T-cell (primary cell): ENCODE data around the gene PPIL4. TPM values are rescaled to one million over a fixed set of nuclear protein-coding genes. Genes with fewer than 3 reads are reported as not detected.

ENCODE experiments used
- ATAC-seq, 4 experiments: fragments of 200-7000 bp in 3 of 4; fragments of 150-1000 bp in 1 of 4; cut with Tn5 transposase; replicated peaks in 1 of 4; 1 replicate in 3 of 4; 2 replicates in 1 of 4; pipeline ENCODE4 v1.10.0; 2021; ENCODE audit warnings: moderate library complexity in 3 of 4, mild to moderate bottlenecking in 2 of 4, moderate number of reproducible peaks in 1 of 4
- CTCF ChIA-PET, 2 donors: fragments of 300-600 bp; sonication (Branson Sonifier 250); formaldehyde crosslinking; loops; one replicate each; lab custom pipeline; 2022; ENCODE audit warnings: antibody characterized with exemption in 2 of 2; lab: Charles Lee
- POLR2A ChIA-PET, 2 donors: fragments of 300-600 bp; sonication (Branson Sonifier 250); formaldehyde crosslinking; loops; one replicate each; lab custom pipeline; 2022; ENCODE audit warnings: antibody characterized with exemption in 2 of 2; lab: Charles Lee
- DNase-seq, 35 experiments: peaks; one replicate each; pipeline versions ENCODE4 v3.0.0 to v3.0.0-alpha.2; 2013 to 2023
- H3K27ac ChIP-seq: one replicate; pipeline ENCODE4 v1.5.1; 2013; ENCODE audit warnings: low read length
- H3K27me3 ChIP-seq, 2 experiments: replicated peaks in 1 of 2; 1 replicate in 1 of 2; 2 replicates in 1 of 2; pipeline versions ENCODE4 v1.6.1 to v1.7.0; 2013; ENCODE audit warnings: low read length in 1 of 2, mixed read lengths in 1 of 2; ENCODE audit not compliant: control insufficient read depth in 2 of 2, insufficient read depth in 2 of 2; ENCODE audit errors: extremely low read depth in 1 of 2
- H3K36me3 ChIP-seq, 2 donors: 1 replicate in 1 of 2; 2 replicates in 1 of 2; pipeline versions ENCODE4 v1.6.1 to v1.7.0; 2013; ENCODE audit warnings: low read length in 1 of 2; ENCODE audit not compliant: control insufficient read depth in 2 of 2, insufficient read depth in 1 of 2; ENCODE audit errors: extremely low read depth in 1 of 2
- H3K4me1 ChIP-seq, 2 experiments: 1 replicate in 1 of 2; 2 replicates in 1 of 2; pipeline versions ENCODE4 v1.6.1 to v1.7.0; 2013; ENCODE audit warnings: low read length in 2 of 2, mixed read lengths in 1 of 2; ENCODE audit not compliant: insufficient read depth in 2 of 2, control insufficient read depth in 1 of 2; ENCODE audit errors: extremely low read depth in 1 of 2
- H3K4me3 ChIP-seq, 2 donors: 1 replicate in 1 of 2; 2 replicates in 1 of 2; pipeline versions ENCODE4 v1.5.1 to v1.7.0; 2013; ENCODE audit warnings: mild to moderate bottlenecking in 2 of 2, low read length in 1 of 2, moderate library complexity in 1 of 2; ENCODE audit not compliant: control insufficient read depth in 1 of 2; ENCODE audit errors: extremely low read depth in 1 of 2
- H3K9me3 ChIP-seq: 2 replicates; pipeline ENCODE4 v1.7.0; 2013
- H3K27ac Mint-ChIP-seq, 2 donors: one replicate each; pipeline ENCODE4 v1.8.0; 2020 to 2021; ENCODE audit warnings: mild to moderate bottlenecking in 2 of 2, mixed read lengths in 2 of 2
- H3K27me3 Mint-ChIP-seq, 2 donors: one replicate each; pipeline ENCODE4 v1.8.0; 2021 to 2022; ENCODE audit warnings: mixed read lengths in 2 of 2
- H3K36me3 Mint-ChIP-seq: one replicate; pipeline ENCODE4 v1.8.0; 2021; ENCODE audit warnings: mixed read lengths
- H3K4me1 Mint-ChIP-seq, 3 donors: one replicate each; pipeline ENCODE4 v1.8.0; 2020 to 2022; ENCODE audit warnings: mixed read lengths in 3 of 3, mild to moderate bottlenecking in 1 of 3
- H3K4me3 Mint-ChIP-seq, 3 donors: one replicate each; pipeline ENCODE4 v1.8.0; 2020 to 2022; ENCODE audit warnings: mild to moderate bottlenecking in 3 of 3, mixed read lengths in 3 of 3, moderate library complexity in 3 of 3
- H3K9me3 Mint-ChIP-seq, 3 donors: one replicate each; pipeline ENCODE4 v1.8.0; 2020 to 2022; ENCODE audit warnings: mixed read lengths in 3 of 3
- WGBS: methylation state at CpG from one replicate; pipeline ENCODE4 v1.1.5; 2013; ENCODE audit warnings: missing lambda C conversion rate; ENCODE audit not compliant: insufficient coverage; 5-methylcytosine and 5-hydroxymethylcytosine counted together
- total RNA-seq, 35 experiments: library from RNA in 6 of 35; stranded (reverse) in 6 of 35; fragments of 120-200 nt in 1 of 35; gene quantifications; one replicate each; pipeline versions ENCODE4 v1.2.1 to v1.2.4 and lab custom pipeline; 2013 to 2026

Gene PPIL4
- total RNA-seq, 5 donors from 2014 or later (not counting 1 experiment from before 2014, with no cell fraction given): 25.2 to 32.1 (median 26.6) TPM

DNA sequence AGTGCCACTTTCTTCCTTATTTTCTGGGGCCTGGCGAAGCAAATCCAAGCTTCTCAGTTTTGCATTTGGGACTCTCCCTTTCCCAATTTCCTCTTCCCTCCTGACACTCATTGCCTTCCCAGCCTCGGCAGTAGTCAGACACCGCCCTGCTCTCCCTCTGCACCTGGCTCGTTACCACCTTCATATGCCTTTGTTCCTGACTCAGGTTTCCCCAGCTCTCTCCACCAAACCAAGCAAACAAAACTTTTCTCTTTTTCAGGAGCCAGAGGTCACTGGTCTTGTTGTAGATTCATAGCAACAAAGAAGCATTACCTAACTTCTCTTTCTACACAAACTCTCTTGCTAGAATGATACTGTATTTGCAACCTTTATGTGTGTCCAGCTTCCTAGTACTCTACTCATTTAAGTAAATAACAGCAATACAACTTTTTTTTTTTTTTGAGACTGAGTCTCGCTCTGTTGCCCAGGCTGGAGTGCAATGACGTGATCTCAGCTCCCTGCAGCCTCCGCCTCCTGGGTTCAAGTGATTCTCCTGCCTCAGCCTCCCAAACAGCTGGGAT is 52.0 kb downstream of the PPIL4 start:
- H3K27ac Mint-ChIP-seq: peak overlapping the region; percentile 95 to 98

DNA sequence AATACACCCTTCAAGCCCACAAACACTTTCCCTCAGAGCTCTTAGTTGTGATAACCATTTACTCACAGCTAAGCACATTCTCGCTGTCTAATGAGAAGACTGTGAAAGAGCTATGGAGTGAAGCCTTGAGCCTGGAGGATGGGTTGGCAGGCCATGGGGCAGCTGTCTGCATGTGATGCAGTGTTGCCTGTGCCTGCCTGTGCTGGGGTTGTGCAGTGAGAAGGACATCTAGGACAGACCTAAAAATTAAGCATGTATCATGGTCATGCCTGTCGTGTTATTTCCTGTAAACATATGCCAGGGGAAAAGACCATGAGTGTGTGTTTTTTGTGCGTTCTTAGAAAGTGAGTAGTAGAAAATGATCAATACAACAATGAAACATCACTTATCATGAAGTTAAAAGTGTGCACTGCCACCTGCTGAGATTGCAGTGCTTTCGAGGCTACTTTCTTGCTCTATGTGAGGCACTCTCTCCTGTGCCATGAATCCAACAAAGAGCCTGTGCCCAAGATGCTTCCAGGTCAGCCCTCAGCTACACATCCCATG is 53.0 kb downstream of the PPIL4 start:
- 50% methylated on average over 1 of the region's 4 CpGs for WGBS
- Mint-ChIP-seq H3K4me1 (peaks cover 57 to 83% (median 78%) of the 10 kb centered on the region in 3 donors), H3K4me3 (peak overlapping the region in 1 of 3 donors; percentile 68), H3K27ac (peak overlapping the region; percentile 95 to 98), H3K36me3 (peaks cover 5% of the 10 kb centered on the region), H3K9me3 (no peaks in the 10 kb centered on the region), H3K27me3 (no peaks in the 10 kb centered on the region)
- ChIA-PET CTCF (no interaction called here), POLR2A (interaction anchor here (0.5 to 1.1 kb wide), 3 partner anchors 10 to 151 kb away, joined by 3 to 5 read pairs (median 4); no protein-coding TSS in a partner anchor)
- Histone ChIP-seq H3K4me3 (no peak overlapping the region), H3K9me3 (no peaks in the 10 kb centered on the region), H3K4me1 (peaks cover 15 to 44% of the 10 kb centered on the region in 2 experiments), H3K27me3 (no peaks in the 10 kb centered on the region), H3K27ac (peak overlapping the region; percentile 49), H3K36me3 (peaks cover 0 to 2% of the 10 kb centered on the region in 2 donors)
- peak in 1 of 35 experiments; percentile 31 for DNase-seq
- ATAC-seq: peak in 1 of 4 experiments; percentile 10

More for the DNA sequence above, 52.0 kb downstream of the PPIL4 start:
- peaks cover 0 to 2% of the 10 kb centered on the region in 2 donors for H3K36me3 ChIP-seq
- WGBS: 75% methylated on average over 4 of the region's 7 CpGs
- ChIA-PET CTCF (interaction anchor here (0.6 to 2.3 kb wide), 3 partner anchors 9 to 41 kb away, joined by 3 to 20 read pairs (median 3); no protein-coding TSS in a partner anchor), POLR2A (interaction anchor here (0.7 to 2.2 kb wide), 3 partner anchors 9 to 25 kb away, joined by 3 to 26 read pairs (median 5); partner anchors contain the start of gene ZC3H12D (in 1 of the 2))
- no peak for ATAC-seq
- DNase-seq: no peak
- H3K27me3 Mint-ChIP-seq: no peaks in the 10 kb centered on the region
- peak overlapping the region; percentile 49 for H3K27ac ChIP-seq
- peaks cover 60 to 84% (median 79%) of the 10 kb centered on the region in 3 donors for H3K4me1 Mint-ChIP-seq
- no peak overlapping the region for H3K4me3 ChIP-seq
- peak overlapping the region in 1 of 3 donors; percentile 68 for H3K4me3 Mint-ChIP-seq
- peaks cover 7% of the 10 kb centered on the region for H3K36me3 Mint-ChIP-seq
- no peaks in the 10 kb centered on the region for H3K9me3 ChIP-seq
- no peaks in the 10 kb centered on the region for H3K9me3 Mint-ChIP-seq
- H3K27me3 ChIP-seq: no peaks in the 10 kb centered on the region
- H3K4me1 ChIP-seq: peaks cover 15 to 44% of the 10 kb centered on the region in 2 experiments

DNA sequence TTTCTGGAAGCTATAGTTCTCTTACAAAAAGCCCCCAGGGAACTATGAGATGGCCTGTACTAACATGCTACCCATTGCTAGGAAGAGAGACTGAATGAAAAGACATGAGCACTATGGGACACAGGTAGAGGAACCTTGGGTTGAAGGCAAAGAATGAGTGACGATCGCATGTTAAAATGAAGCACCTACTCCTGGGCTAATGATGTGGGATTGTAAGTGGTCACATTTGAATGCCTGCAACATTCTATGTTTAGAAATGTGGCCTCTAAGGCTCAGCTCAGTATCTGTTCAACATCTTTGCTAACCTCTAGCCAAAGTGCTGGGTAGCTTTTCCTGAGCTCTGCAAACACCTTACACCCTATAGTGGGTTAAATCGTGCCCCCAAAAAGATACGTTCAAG is 55.9 kb downstream of the PPIL4 start:
- Mint-ChIP-seq H3K4me1 (peaks cover 38 to 75% (median 67%) of the 10 kb centered on the region in 3 donors), H3K4me3 (no peak overlapping the region)
- 100% methylated on average over 2 of the region's 4 CpGs for WGBS

DNA sequence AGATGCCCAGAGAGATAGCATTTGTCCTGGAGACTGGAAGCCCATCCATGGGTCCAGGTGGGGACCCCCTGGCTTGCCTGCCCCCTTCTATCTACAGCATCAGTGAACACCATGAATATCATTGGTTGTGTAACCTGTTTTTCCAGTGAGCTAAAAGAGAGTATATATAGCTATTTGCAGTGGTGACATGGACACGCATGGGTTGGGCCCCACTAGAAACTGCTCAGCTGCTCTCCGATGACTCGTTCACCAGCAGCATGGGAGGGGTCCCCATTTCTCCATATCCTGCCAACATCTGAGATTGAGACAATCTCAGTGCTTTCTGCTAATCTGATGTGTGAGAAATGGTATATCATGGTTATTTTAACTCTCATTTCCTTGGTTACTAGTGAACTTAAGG is 57.0 kb downstream of the PPIL4 start:
- peaks cover 5% of the 10 kb centered on the region for H3K36me3 Mint-ChIP-seq
- no peaks in the 10 kb centered on the region for H3K27me3 Mint-ChIP-seq
- no CpG with 5 or more reads among the region's 3 CpGs for WGBS
- ChIA-PET CTCF (interaction anchor here in 1 of 2 donors (0.5 to 1.2 kb wide), 3 partner anchors 17 to 25 kb away, joined by 3 to 4 read pairs (median 4); no protein-coding TSS in a partner anchor), POLR2A (interaction anchor here in 1 of 2 donors (0.9 to 1.6 kb wide), 2 partner anchors 27 to 29 kb away, joined by 3 read pairs; no protein-coding TSS in a partner anchor)
- H3K4me1 ChIP-seq: peaks cover 5 to 34% of the 10 kb centered on the region in 2 experiments
- H3K9me3 Mint-ChIP-seq: no peaks in the 10 kb centered on the region
- H3K4me1 Mint-ChIP-seq: peaks cover 36 to 67% (median 59%) of the 10 kb centered on the region in 3 donors
- no peaks in the 10 kb centered on the region for H3K9me3 ChIP-seq
- H3K4me3 ChIP-seq: no peak overlapping the region
- peak in 9 of 35 experiments; percentile 37 to 57 (median 50) for DNase-seq
- peak overlapping the region; percentile 56 to 84 for H3K27ac Mint-ChIP-seq
- H3K36me3 ChIP-seq: no peaks in the 10 kb centered on the region
- peak in 2 of 4 experiments; percentile 61 to 65 for ATAC-seq
- no peaks in the 10 kb centered on the region for H3K27me3 ChIP-seq
- no peak overlapping the region for H3K4me3 Mint-ChIP-seq
- H3K27ac ChIP-seq: peak overlapping the region; percentile 62

More for the DNA sequence above, 55.9 kb downstream of the PPIL4 start:
- ChIA-PET POLR2A (interaction anchor here (0.5 to 1.6 kb wide), 5 partner anchors 18 to 28 kb away, joined by 3 to 4 read pairs (median 3); no protein-coding TSS in a partner anchor), CTCF (interaction anchor here in 1 of 2 donors (0.8 to 1.2 kb wide), 3 partner anchors 14 to 210 kb away, joined by 3 to 5 read pairs (median 3); no protein-coding TSS in a partner anchor)
- Histone ChIP-seq H3K9me3 (no peaks in the 10 kb centered on the region), H3K27ac (no peak overlapping the region), H3K4me1 (peaks cover 9 to 36% of the 10 kb centered on the region in 2 experiments), H3K36me3 (no peaks in the 10 kb centered on the region), H3K27me3 (no peaks in the 10 kb centered on the region), H3K4me3 (no peak overlapping the region)
- H3K27me3 Mint-ChIP-seq: no peaks in the 10 kb centered on the region
- H3K27ac Mint-ChIP-seq: peak overlapping the region; percentile 64 to 74
- no peaks in the 10 kb centered on the region for H3K9me3 Mint-ChIP-seq
- DNase-seq (no peak), ATAC-seq (no peak)
- no peaks in the 10 kb centered on the region for H3K36me3 Mint-ChIP-seq

DNA sequence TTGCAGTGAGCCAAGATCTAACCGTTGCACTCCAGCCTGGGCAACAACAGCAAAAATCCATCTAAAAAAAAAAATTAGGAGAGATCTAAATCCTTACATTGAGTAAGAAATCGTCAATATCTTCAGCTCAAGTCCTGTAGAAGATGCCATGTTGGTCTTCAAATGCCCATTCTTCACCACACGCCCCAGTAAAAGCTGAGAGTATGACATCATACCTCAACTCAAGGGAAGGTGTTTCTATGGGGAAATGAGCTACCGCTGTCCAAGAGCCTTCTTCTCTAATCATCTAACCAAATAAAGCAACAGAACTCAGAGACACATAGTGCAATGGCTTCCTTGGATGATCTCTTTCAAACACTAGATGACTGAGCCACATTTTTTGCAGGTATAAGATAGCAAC is 58.5 kb downstream of the PPIL4 start:
- no peak overlapping the region for H3K4me3 Mint-ChIP-seq
- Histone ChIP-seq H3K36me3 (no peaks in the 10 kb centered on the region), H3K27ac (no peak overlapping the region), H3K9me3 (no peaks in the 10 kb centered on the region), H3K4me3 (no peak overlapping the region), H3K27me3 (no peaks in the 10 kb centered on the region), H3K4me1 (peaks cover 7 to 33% of the 10 kb centered on the region in 2 experiments)
- ATAC-seq: no peak
- H3K36me3 Mint-ChIP-seq: peaks cover 11% of the 10 kb centered on the region
- no peaks in the 10 kb centered on the region for H3K9me3 Mint-ChIP-seq
- no peak for DNase-seq
- peaks cover 38 to 55% (median 48%) of the 10 kb centered on the region in 3 donors for H3K4me1 Mint-ChIP-seq
- ChIA-PET POLR2A (no interaction called here), CTCF (interaction anchor here (0.7 to 1.9 kb wide), 4 partner anchors 9 to 30 kb away, joined by 3 to 9 read pairs (median 3); no protein-coding TSS in a partner anchor)
- peak overlapping the region; percentile 55 to 56 for H3K27ac Mint-ChIP-seq
- no peaks in the 10 kb centered on the region for H3K27me3 Mint-ChIP-seq
- 100% methylated on average over 1 of the region's 4 CpGs for WGBS
